Left ventricle myocardium superior (tissue), 1 donor: ENCODE results near the gene SPEG. TPM values are rescaled to one million over a fixed set of nuclear protein-coding genes. Genes with fewer than 3 reads are reported as not detected.
A peak's percentile ranks its signal among the peaks of the same experiment; 100 is the strongest.

ENCODE experiments used
- ATAC-seq: fragments of 200-7000 bp; cut with Tn5 transposase; one replicate; pipeline ENCODE4 v1.9.1; 2020; ENCODE audit warnings: mild to moderate bottlenecking, moderate library complexity
- DNase-seq: peaks from one replicate; pipeline ENCODE4 v3.0.0-alpha.2; 2020
- intact Hi-C: fragments of 100-400 bp; cut with micrococcal nuclease; formaldehyde crosslinking; loops from one replicate; pipeline ENCODE4 v1.11.0; 2022
- total RNA-seq: library from RNA; stranded (reverse); fragmentation: NEBNext Ultra II Directional; extraction: Animal tissue kit (Norgen Biotek cat#: 25700); gene quantifications from one replicate; pipeline ENCODE4 v1.2.1, GENCODE V29; 2021
- donor health status: DM: no; HTN: yes; CAD: no; lungs with severe emphysema.

SPEG gene
- total RNA-seq, 1 donor from 2014 or later = 111 TPM

- no peak for ATAC-seq
- intact Hi-C loops = no loop called here
- DNase-seq = no peak
Measured at GRCh38 chr2:219438453-219438852, 3.8 kb downstream of the SPEG start.

- intact Hi-C loops = no loop called here
- DNase-seq (no peak), ATAC-seq (no peak)
Measured at GRCh38 chr2:219439506-219439905, 4.9 kb downstream of the SPEG start.

GRCh38 chr2:219440388-219441256 lies 6.0 kb downstream of the SPEG start:
- intact Hi-C loops = no loop called here
- no peak for DNase-seq
- ATAC-seq = no peak

- peak; percentile 64 for ATAC-seq
- intact Hi-C loops = no loop called here
Measured at GRCh38 chr2:219441451-219442255, 7.0 kb downstream of the SPEG start.

GRCh38 chr2:219442256-219443015 lies 7.8 kb downstream of the SPEG start:
- ATAC-seq (no peak), DNase-seq (no peak)
- intact Hi-C loops = no loop called here

More at GRCh38 chr2:219441451-219442255, 7.0 kb downstream of the SPEG start:
- DNase-seq = peak; percentile 66

- intact Hi-C loops = no loop called here
- DNase-seq (no peak), ATAC-seq (no peak)
Measured at GRCh38 chr2:219443016-219443696, 8.5 kb downstream of the SPEG start.

GRCh38 chr2:219443697-219444023 lies 9.0 kb downstream of the SPEG start:
- DNase-seq = no peak
- no peak for ATAC-seq
- intact Hi-C loops = no loop called here

GRCh38 chr2:219444566-219445091 lies 10.0 kb downstream of the SPEG start:
- no peak for DNase-seq
- no peak for ATAC-seq
- intact Hi-C loops = no loop called here

- DNase-seq = no peak
- intact Hi-C loops = no loop called here
- ATAC-seq = no peak
Measured at GRCh38 chr2:219445220-219445640, 10.6 kb downstream of the SPEG start.

- DNase-seq (peak; percentile 65), ATAC-seq (peak; percentile 70)
- intact Hi-C loops = no loop called here
Measured at GRCh38 chr2:219446101-219446504, 11.5 kb downstream of the SPEG start.

- intact Hi-C loops = no loop called here
- DNase-seq (no peak), ATAC-seq (no peak)
Measured at GRCh38 chr2:219446689-219447088, 12.0 kb downstream of the SPEG start.

GRCh38 chr2:219447242-219448098 lies 12.8 kb downstream of the SPEG start:
- ATAC-seq (no peak), DNase-seq (no peak)

GRCh38 chr2:219448099-219448775 lies 13.6 kb downstream of the SPEG start:
- intact Hi-C loops = no loop called here
- ATAC-seq (no peak), DNase-seq (no peak)

More at GRCh38 chr2:219447242-219448098, 12.8 kb downstream of the SPEG start:
- intact Hi-C loops = no loop called here

GRCh38 chr2:219448776-219449341 lies 14.2 kb downstream of the SPEG start:
- ATAC-seq = no peak
- intact Hi-C loops = no loop called here

GRCh38 chr2:219449609-219450008 lies 15.0 kb downstream of the SPEG start:
- ATAC-seq = no peak
- no peak for DNase-seq
- intact Hi-C loops = no loop called here

More at GRCh38 chr2:219448776-219449341, 14.2 kb downstream of the SPEG start:
- no peak for DNase-seq

- intact Hi-C loops = no loop called here
- ATAC-seq = peak; percentile 55
- DNase-seq = peak; percentile 83
Measured at GRCh38 chr2:219451661-219452360, 17.2 kb downstream of the SPEG start.
